SK-MEL-5 (cell line): ENCODE measurements around the gene CCDC107. TPM values are rescaled to one million over a fixed set of nuclear protein-coding genes. Genes with fewer than 3 reads are reported as not detected.

Experiments
- DNase-seq: peaks from one replicate; pipeline ENCODE4 v3.0.0-alpha.2; 2016; ENCODE audit warnings: low read depth, low spot score
- in situ Hi-C: cut with HindIII; loops from 2 replicates; pipeline ENCODE4 v1.10.0; 2016; ENCODE audit warnings: low sequenced_read_pairs, high pct_unique_total_duplicates, low pct_unique_long_range_greater_than_20kb
- total RNA-seq: library from RNA; depleted of rRNA; stranded (reverse); fragments of >200 nt; shearing (Covaris generic); gene quantifications from 2 replicates; pipeline ENCODE4 v1.2.3, GENCODE V29; 2014

Gene CCDC107
- total RNA-seq, 1 experiment from 2014 or later, result 11.8 TPM

DNA sequence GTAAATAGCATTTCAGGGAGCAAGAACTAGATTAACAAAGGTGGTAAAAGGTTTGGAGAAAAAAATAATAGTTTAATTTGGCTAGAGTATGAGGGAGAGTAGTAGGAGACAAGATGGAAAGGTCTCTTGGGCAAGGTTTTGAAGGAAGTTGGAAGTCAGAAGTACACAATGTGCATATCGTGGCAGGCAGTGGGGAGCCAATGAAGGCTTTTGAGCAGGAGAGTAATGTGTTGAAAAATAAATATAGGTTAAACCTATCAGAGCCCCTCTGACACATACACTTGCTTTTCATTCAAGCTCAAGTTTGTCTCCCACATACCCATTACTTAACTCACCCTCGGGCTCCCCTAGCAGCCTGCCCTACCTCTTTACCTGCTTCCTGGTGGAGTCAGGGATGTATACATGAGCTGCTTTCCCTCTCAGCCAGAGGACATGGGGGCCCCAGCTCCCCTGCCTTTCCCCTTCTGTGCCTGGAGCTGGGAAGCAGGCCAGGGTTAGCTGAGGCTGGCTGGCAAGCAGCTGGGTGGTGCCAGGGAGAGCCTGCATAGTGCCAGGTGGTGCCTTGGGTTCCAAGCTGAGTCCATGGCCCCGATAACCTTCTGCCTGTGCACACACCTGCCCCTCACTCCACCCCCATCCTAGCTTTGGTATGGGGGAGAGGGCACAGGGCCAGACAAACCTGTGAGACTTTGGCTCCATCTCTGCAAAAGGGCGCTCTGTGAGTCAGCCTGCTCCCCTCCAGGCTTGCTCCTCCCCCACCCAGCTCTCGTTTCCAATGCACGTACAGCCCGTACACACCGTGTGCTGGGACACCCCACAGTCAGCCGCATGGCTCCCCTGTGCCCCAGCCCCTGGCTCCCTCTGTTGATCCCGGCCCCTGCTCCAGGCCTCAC, 15.3 kb downstream of the CCDC107 start, which contains the start of gene CA9:
CA9 (plus strand) TSS at position 797 of the 893 bp plus-strand sequence; CDS start at position 829, 32 bp downstream.
- in situ Hi-C loops, result no loop called here
- no peak for DNase-seq

- in situ Hi-C loops, result no loop called here
- DNase-seq, result no peak
Observed at GRCh38 chr9:35674025-35674361, 15.9 kb downstream of the CCDC107 start.

GRCh38 chr9:35675204-35675603, 17.1 kb downstream of the CCDC107 start:
- DNase-seq, result no peak
- in situ Hi-C loops, result no loop called here

DNA sequence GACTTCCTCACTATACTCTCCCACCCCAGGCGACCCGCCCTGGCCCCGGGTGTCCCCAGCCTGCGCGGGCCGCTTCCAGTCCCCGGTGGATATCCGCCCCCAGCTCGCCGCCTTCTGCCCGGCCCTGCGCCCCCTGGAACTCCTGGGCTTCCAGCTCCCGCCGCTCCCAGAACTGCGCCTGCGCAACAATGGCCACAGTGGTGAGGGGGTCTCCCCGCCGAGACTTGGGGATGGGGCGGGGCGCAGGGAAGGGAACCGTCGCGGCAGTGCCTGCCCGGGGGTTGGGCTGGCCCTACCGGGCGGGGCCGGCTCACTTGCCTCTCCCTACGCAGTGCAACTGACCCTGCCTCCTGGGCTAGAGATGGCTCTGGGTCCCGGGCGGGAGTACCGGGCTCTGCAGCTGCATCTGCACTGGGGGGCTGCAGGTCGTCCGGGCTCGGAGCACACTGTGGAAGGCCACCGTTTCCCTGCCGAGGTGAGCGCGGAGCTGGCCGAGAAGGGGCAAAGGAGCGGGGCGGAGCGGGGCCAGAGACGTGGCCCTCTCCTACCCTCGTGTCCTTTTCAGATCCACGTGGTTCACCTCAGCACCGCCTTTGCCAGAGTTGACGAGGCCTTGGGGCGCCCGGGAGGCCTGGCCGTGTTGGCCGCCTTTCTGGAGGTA, 17.8 kb downstream of the CCDC107 start:
- no peak for DNase-seq
- in situ Hi-C loops, result no loop called here

- DNase-seq, result no peak
- in situ Hi-C loops, result no loop called here
Observed at GRCh38 chr9:35679091-35679490, 21.0 kb downstream of the CCDC107 start.

- no peak for DNase-seq
- in situ Hi-C loops, result no loop called here
Observed at GRCh38 chr9:35679766-35680330, 21.8 kb downstream of the CCDC107 start.

DNA sequence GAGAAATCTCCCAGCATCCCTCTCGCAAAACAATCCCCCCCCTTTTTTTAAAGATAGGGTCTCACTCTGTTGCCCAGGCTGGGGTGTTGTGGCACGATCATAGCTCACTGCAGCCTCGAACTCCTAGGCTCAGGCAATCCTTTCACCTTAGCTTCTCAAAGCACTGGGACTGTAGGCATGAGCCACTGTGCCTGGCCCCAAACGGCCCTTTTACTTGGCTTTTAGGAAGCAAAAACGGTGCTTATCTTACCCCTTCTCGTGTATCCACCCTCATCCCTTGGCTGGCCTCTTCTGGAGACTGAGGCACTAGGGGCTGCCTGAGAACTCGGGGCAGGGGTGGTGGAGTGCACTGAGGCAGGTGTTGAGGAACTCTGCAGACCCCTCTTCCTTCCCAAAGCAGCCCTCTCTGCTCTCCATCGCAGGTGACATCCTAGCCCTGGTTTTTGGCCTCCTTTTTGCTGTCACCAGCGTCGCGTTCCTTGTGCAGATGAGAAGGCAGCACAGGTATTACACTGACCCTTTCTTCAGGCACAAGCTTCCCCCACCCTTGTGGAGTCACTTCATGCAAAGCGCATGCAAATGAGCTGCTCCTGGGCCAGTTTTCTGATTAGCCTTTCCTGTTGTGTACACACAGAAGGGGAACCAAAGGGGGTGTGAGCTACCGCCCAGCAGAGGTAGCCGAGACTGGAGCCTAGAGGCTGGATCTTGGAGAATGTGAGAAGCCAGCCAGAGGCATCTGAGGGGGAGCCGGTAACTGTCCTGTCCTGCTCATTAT, 22.4 kb downstream of the CCDC107 start:
- in situ Hi-C loops, result no loop called here
- DNase-seq, result no peak

DNA sequence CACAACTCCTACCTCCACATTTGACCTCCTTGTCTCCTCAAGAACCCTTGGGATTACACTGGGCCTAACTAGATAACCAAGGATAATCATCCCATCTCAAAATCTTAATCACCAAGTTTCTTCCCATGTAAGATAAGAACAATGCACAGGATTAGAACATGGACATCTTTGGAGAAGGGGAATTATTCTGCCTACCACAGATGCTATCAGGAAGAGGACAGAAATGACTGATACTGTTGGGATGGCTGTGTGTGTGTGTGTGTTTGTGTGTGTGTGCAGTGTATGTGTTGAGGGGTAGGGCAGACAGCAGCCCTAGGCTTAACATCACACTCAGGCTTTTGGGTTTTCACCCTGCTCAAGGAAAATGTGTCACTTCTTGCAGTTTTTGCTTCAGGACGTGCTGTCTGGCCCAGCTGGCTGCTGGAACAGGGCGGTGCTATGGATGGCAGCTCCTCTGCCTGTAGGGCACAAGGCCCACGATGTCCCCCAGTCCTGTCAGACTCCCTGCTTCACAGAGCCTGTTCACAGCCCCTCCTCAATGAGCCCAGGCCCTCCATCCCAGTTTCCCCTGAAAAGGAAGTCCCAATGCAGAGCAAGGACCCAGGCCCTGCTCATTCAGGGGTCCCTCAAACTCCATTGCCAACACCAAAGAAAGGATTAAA, 23.4 kb downstream of the CCDC107 start:
- in situ Hi-C loops, result no loop called here

DNA sequence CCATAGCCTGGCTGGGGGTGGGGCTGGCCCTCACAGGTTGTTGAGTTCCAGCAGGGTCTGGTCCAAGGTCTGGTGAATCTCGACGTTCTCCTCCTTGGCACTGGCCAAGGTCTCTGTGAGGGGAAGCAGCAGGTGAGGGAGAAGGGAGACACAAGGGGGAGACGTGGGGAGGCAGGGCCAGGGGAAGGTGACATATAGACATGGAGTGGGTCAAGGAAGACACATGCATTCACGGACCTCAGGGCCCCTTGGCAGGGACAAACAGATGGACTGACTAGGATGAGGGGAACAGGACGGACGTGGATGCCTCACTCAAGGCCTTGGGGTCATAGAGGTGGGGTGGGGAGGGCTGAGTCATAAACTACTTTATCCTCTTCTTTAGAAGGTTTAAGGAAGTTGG, 24.0 kb downstream of the CCDC107 start:
- DNase-seq, result no peak
- in situ Hi-C loops, result no loop called here

More for the DNA sequence above, 23.4 kb downstream of the CCDC107 start:
- DNase-seq, result no peak

DNA sequence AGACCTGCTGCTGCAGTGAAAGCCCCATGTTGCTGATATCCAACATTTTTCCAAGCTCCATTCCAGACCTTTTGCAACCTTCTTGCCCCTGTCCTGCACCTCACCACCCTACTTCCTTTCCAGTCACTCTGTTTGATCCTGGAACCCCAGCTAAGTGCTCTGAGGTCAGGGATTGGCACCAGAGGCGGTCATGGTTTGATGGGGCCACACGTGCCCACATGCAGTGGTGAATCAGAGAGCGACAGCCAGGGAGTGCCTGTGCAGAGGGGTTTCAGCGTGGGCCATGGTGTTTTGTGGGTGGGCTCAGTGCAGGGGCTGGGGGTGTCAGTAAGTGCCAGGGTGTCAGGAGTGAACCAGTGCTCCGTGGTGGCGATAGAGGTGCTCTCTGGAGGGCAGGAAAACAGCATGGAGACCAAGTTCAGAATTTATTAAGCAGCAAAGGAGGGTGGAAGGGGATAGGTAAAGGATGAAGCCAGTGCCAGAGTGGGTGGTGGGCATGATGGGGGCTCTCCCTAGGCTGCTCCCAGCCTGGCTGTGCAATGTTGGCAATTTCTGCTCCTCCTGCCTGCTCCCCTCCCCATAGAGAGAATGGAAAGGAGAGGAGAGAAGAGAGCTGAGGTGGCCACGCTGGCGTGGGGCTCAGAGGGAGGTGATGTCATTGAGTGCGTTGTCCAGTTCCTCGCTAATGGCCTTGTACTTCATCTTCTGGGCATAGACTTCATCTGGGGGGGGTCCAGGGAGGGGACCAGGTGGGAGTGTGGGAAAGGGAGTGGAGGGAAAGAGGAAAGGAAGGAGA, 24.6 kb downstream of the CCDC107 start:
- in situ Hi-C loops, result no loop called here
- no peak for DNase-seq

DNA sequence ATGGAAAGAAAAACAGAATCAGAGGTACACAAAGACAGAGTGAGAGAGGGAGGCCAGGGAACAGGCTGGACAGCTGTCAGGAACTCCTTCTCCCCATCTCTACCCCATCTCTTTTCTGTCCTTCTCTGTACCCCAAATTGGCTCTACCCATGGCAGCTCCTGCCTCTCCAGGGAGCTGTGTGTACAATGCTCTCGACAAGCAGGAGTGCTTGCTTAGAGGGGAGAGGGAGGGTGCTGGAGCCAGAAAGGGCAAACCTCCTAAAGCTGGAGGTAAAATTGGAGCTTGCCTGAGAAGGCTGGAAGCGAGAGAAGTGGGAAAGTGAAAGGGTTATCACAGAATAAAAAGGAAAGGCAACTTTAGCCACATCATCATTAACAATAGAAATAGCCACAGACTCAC, 25.2 kb downstream of the CCDC107 start:
- DNase-seq, result no peak
- in situ Hi-C loops, result no loop called here

GRCh38 chr9:35684921-35685320, 26.8 kb downstream of the CCDC107 start:
- DNase-seq, result no peak
- in situ Hi-C loops, result no loop called here

- in situ Hi-C loops, result no loop called here
Observed at GRCh38 chr9:35685506-35685905, 27.4 kb downstream of the CCDC107 start.

DNA sequence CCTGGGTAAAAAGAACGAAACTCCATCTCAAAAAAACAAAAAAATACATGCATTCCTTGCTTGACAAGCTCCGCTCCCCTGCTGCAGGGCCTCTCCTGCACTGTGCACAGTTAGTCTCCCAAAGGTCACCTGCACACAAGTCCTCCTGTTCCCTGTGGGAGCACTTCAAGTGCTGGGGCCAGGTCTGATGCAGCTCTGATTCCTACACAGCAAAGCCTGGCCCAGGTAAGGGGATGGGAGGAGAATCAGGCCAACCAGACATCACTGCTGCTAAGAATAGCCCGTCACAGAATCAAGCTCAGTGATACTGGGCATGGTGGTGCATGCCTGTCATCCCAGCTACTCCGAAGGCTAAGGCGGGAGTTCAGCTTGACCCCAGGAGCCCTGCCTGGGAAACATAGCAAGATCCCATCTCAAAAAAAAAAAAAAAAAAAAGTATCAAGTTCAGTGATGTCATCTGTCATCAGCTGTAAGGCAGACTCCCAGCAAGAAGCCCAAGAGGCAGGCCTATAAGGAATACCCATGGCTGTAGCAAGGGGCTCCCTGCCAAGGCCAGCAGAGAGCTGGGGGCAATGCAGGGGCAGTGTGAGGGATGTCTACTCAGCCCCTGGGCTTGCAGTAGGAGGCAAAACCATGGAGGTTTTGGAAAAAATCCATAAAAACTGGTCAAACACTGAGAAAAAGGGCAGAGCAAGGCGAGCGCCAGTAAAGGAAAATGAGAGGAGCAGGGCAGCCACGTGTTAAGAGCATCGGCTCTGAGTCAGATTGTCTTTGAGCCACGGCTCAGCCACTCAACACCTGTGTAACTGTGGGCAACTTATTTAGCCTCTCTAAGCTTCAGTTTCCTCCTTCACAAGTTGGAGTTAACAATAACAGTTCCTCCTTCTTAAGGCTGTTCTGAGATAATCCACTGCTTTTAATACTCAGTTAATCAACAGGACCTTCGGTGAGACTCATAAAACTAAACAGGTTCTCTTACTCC, 28.4 kb downstream of the CCDC107 start:
- DNase-seq, result no peak
- in situ Hi-C loops, result no loop called here

More at GRCh38 chr9:35685506-35685905, 27.4 kb downstream of the CCDC107 start:
- DNase-seq, result no peak

DNA sequence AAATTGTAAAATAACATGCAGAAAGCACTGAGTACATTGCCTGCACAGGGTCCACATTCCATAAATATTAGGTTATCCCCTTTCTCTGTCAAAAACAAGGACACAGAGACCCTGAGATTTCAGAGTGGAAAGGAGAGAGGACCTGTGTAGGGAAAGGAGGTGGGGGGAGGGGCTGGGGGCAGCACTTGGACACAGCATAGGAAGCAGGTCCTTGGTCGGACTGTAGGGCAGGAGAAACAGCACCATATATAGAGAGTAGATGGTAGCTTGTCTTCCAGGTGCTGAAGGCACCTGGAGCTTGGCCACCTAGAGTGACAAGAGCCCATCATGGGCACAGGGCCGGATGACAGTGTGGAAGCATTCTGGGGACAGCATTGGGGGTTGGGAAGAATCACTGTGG, 29.2 kb downstream of the CCDC107 start:
- in situ Hi-C loops, result no loop called here
- DNase-seq, result no peak
